Right lobe of liver (tissue), 4 donors: ENCODE data around the gene RHOJ.

Experiments used
- CTCF ChIP-seq, 4 donors: fragments of 200-600 bp in 3 of 4; fragments of 450-650 bp in 1 of 4; IDR thresholded peaks; one replicate each; pipeline versions ENCODE4 v1.5.1 to v1.8.0; 2016 to 2022; ENCODE audit warnings: antibody characterized with exemption in 4 of 4, mild to moderate bottlenecking in 2 of 4
- POLR2A ChIP-seq: fragments of 450-650 bp; IDR thresholded peaks from one replicate; pipeline ENCODE4 v1.6.1; 2017; ENCODE audit warnings: antibody characterized with exemption, mild to moderate bottlenecking
- donor health status: DM: no; HTN: no; CAD: no.
- donor health status: DM: no; HTN: no; CAD: no.
- donor health status: DM: no; HTN: yes; CAD: no.

GRCh38 chr14:63290741-63291430 is 86.6 kb downstream of the RHOJ start:
- no peak for TF ChIP-seq POLR2A
- TF ChIP-seq CTCF (IDR thresholded peaks at IDR 0.05): no peak
